Activated T-helper 1 cell treated with anti-CD3 and anti-CD28 coated beads, Interleukin-12 subunit alpha, Interleukin-12 subunit beta, Interleukin-2, Interleukin-4 antibody, amounts not matched to agents 30 ng/mL and 10 ng/mL and 1 ng/mL, durations not matched to agents 14 hours and 24 hours and 36 hours (primary cell): ENCODE data around the gene FNTB. TPM values are rescaled to one million over a fixed set of nuclear protein-coding genes. Genes with fewer than 3 reads are reported as not detected.

Source experiments
- DNase-seq: peaks from one replicate; pipeline ENCODE4 v3.0.0; 2021; ENCODE audit warnings: low spot score
- H3K27ac Mint-ChIP-seq: one replicate; pipeline ENCODE4 v1.8.0; 2021; ENCODE audit warnings: mild to moderate bottlenecking, mixed read lengths
- H3K27me3 Mint-ChIP-seq: one replicate; pipeline ENCODE4 v1.8.0; 2022; ENCODE audit warnings: mild to moderate bottlenecking, moderate library complexity, mixed read lengths; ENCODE audit not compliant: insufficient read depth
- H3K36me3 Mint-ChIP-seq: one replicate; pipeline ENCODE4 v1.8.0; 2021; ENCODE audit warnings: low read depth, mixed read lengths
- H3K4me1 Mint-ChIP-seq: one replicate; pipeline ENCODE4 v1.8.0; 2021; ENCODE audit warnings: low read depth, mixed read lengths
- H3K4me3 Mint-ChIP-seq: one replicate; pipeline ENCODE4 v1.8.0; 2021; ENCODE audit warnings: mild to moderate bottlenecking, moderate library complexity, mixed read lengths
- H3K9me3 Mint-ChIP-seq: one replicate; pipeline ENCODE4 v1.8.0; 2021; ENCODE audit warnings: mixed read lengths
- intact Hi-C: fragments of 100-400 bp; cut with micrococcal nuclease; formaldehyde crosslinking; loops from one replicate; pipeline ENCODE4 v1.15.1; 2024
- total RNA-seq: library from RNA; stranded (reverse); gene quantifications from 2 replicates; pipeline ENCODE4 v1.2.3, GENCODE V29; 2022

FNTB gene
- total RNA-seq, 1 donor from 2014 or later = 17.8 TPM

DNA sequence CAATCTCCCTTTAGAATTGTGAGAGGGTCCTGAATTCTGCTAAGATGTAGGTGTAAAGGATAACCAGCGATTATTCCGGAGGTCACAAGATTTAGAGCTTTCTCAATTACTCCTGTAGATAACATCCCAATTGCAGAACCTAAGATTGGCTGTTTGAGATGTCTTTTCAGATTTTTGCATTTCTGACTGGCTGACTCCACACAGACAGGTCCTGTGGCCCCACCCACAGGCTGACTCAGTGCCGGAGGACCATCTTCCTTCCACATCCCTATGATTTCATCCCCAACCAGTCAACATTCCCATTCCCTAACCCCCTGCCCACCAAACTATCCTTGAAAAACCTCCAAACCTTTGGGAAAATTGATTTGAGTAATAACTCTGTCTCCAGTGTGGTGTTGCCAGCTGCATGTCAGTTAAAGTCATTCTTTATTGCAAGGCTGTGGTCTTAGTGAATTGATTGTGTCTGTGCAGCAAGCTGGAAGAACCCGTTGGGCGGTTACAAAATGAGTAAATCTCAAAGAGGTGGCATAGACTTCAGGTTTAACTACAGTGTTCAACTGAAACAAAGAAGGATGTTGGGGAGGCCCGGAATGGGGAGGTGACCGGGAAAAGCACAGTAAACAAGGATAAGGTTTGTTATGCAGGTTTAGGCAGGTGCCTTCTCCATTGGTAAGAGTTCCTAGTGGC is 10.6 kb downstream of the FNTB start:
- Mint-ChIP-seq H3K36me3 (no peaks in the 10 kb centered on the region), H3K27me3 (no peaks in the 10 kb centered on the region), H3K4me1 (peaks cover 26% of the 10 kb centered on the region), H3K4me3 (no peak overlapping the region), H3K27ac (no peak overlapping the region), H3K9me3 (no peaks in the 10 kb centered on the region)
- DNase-seq = no peak
- intact Hi-C loops = no loop called here

DNA sequence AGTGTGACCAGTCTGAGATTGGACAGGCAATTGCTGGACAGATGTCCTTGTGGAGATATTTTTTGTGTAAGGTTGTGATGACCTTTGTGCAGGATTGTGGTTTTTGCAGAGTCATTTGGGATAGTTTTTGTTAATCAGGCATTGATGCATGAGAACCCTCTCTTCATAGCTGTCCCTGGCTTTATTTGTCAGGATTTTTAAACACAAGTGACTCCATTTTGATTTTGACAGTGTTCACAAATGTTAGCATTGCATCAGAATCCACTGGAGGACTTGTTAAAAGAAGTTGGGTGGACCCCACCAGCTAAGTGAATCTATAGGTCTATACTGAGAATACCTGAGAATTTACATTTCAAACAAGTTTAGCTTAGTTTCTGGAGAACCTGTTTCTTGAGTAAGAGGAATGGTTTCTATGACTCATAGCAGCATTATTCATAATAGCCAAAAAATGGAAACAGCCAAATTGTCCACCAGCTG is 11.8 kb downstream of the FNTB start:
- Mint-ChIP-seq H3K36me3 (no peaks in the 10 kb centered on the region), H3K4me1 (peaks cover 33% of the 10 kb centered on the region), H3K27ac (peak overlapping the region; percentile 37), H3K4me3 (no peak overlapping the region), H3K9me3 (no peaks in the 10 kb centered on the region), H3K27me3 (no peaks in the 10 kb centered on the region)
- intact Hi-C loops = loop anchor here (1.0 kb wide), 1 partner anchor 11 kb away; no protein-coding TSS in a partner anchor
- DNase-seq = no peak

DNA sequence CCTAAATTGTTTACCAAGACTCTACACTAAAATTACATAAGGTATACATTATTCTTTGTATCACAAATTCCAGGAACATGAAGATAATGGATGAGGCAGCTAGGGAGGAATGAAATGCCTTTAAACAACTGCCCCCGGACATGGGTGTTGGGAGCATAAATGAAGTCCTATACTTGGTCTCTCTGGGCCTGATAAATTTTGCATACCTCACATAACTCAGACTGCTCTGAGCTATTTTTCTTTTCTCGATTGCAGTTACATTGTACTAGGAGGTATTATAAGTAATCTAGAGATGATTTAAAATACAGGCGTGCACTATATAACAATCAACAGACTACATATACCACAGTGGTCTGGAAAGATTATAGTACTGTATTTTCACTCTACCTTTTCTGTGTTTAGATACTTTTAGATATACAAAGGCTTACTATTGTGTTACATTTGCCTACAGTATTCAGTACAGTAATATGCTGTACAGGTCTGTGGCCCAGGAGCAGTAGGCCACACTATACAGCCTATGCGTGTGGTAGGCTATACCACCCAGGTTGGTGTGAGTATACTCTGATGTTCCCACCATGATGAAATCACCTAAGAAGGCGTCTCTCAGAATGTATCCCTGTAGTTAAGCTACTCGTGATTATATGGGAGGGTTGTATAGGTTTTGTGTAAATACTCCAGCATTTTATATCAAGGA is 14.3 kb downstream of the FNTB start:
- H3K4me3 Mint-ChIP-seq = no peak overlapping the region
- DNase-seq = no peak
- no peaks in the 10 kb centered on the region for H3K27me3 Mint-ChIP-seq
- peaks cover 5% of the 10 kb centered on the region for H3K36me3 Mint-ChIP-seq
- H3K9me3 Mint-ChIP-seq = no peaks in the 10 kb centered on the region
- intact Hi-C loops = no loop called here
- H3K4me1 Mint-ChIP-seq = peaks cover 46% of the 10 kb centered on the region
- no peak overlapping the region for H3K27ac Mint-ChIP-seq

DNA sequence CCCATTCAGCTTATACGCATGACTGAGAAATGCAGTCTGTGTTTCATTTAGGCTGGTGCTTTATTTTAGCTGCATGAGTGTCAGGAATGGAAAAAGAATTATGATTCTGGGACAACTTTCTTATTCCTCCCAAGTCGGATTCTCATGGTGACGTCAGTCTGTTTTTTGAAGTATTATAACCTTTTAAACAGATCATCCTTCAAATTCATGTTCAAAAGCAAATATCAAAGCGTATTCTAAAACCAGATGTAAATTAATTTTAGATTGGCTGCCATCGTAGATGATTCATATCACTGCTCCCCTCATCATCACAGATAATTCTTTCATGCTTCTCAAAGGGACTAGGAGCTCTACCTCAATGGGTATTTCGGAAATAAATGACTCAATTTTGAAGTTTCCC is 15.0 kb downstream of the FNTB start:
- DNase-seq = no peak
- H3K27ac Mint-ChIP-seq = peak overlapping the region; percentile 6

DNA sequence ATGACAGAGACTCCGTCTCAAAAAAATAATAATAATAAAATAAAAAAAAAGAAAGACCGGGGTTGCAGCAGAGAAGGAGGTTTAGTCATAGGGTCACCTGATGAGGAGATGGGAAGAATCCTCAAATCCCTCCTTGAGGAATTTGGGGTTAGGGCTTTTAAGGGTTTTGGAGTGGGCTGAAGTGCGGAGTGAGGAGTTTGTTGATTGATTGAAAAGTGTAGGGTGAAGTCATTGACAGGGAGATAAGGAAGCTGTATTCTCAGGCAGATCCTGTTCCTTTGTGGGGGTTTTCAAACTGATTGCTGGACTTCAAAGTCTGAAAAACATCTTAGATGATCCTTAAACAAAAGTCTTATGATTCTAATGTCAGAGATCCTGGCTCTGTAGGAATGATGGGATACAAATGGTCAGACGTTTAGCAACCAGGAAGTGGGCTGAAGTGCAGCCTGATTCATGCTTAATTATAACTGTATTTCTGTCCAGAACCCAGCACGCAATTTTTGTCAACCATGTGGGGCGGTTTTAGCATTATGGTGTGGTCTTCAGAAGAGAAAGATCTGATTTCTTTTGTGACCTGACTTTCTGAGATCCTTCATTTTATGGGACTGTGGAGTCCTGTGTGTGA is 16.0 kb downstream of the FNTB start:
- Mint-ChIP-seq H3K36me3 (peaks cover 6% of the 10 kb centered on the region), H3K9me3 (no peaks in the 10 kb centered on the region), H3K4me1 (peaks cover 40% of the 10 kb centered on the region), H3K27ac (peak overlapping the region; percentile 79), H3K4me3 (no peak overlapping the region), H3K27me3 (no peaks in the 10 kb centered on the region)
- no peak for DNase-seq
- intact Hi-C loops = loop anchor here (1.0 to 2.0 kb wide), 4 partner anchors 15 to 284 kb away; partner anchors contain the start of gene MAX

More for the DNA sequence above, 15.0 kb downstream of the FNTB start:
- Mint-ChIP-seq H3K4me1 (peaks cover 46% of the 10 kb centered on the region), H3K36me3 (peaks cover 6% of the 10 kb centered on the region), H3K27me3 (no peaks in the 10 kb centered on the region), H3K4me3 (no peak overlapping the region), H3K9me3 (no peaks in the 10 kb centered on the region)
- intact Hi-C loops = loop anchor here (2.0 kb wide), 1 partner anchor 285 kb away; no protein-coding TSS in a partner anchor

DNA sequence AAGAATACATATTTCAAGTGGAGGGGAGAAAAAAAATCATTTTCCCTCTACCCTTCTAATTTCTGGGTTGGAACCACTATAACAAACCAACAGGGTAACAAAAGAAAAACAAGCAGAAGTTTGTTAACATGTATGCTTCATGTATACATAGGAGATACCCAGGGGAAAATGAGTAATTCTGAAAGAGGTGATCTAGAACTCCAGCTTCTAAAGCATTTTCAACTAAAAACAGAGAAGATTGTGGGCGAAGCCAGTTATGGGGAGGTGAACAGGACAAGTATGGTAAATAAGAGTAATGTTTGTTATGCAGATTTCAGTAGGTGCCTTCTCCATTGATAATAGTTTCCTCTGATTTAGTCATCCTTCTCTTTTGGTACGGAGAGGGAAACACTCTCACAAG is 16.7 kb downstream of the FNTB start:
- intact Hi-C loops = loop anchor here (1.0 to 2.0 kb wide), 4 partner anchors 16 to 283 kb away; partner anchors contain the start of gene MAX
- H3K4me1 Mint-ChIP-seq = peaks cover 39% of the 10 kb centered on the region
- H3K4me3 Mint-ChIP-seq = no peak overlapping the region
- no peaks in the 10 kb centered on the region for H3K27me3 Mint-ChIP-seq
- no peak for DNase-seq
- H3K36me3 Mint-ChIP-seq = peaks cover 8% of the 10 kb centered on the region
- no peaks in the 10 kb centered on the region for H3K9me3 Mint-ChIP-seq
- H3K27ac Mint-ChIP-seq = peak overlapping the region; percentile 79

DNA sequence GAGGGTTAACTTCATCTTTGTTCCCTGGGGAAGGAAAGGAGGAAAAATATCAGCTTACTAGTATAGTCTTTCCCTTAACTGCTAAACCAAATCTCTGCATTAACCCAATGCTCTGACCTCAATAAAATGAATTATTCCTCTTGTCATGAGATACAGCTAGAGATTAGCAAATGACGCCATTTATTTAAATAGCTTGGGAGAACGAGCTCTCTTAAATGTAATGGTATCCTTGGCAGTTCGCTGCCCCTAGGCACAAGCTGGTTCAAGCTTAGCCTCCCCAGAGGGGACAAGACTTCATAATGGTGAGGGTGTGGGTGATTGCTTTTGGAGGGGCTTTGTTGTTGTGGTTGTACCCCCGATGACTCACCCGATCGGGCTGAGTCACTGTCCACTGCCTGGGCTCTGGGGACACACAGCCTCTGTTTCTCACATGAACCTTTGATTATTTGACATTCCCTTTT is 19.6 kb downstream of the FNTB start:
- no peak overlapping the region for H3K27ac Mint-ChIP-seq

DNA sequence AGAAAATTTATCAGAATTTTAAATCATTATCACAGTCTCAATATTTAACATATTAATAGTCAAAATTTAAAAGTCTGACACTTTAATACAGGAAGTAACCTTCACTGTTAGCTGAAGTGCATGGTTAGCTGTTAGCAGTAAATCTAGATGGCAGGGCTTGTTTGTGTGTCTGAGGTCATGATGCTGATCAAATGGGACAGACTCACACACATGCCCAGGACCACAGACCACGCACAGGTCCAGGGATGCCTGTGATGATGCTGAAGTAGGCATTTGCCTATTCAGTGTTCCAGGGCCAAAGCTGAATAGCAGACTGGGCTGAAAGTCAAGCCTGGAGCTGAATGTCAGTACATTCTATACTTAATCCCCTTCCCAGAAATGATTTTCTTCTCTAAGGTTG is 20.5 kb downstream of the FNTB start:
- intact Hi-C loops = no loop called here
- Mint-ChIP-seq H3K9me3 (no peaks in the 10 kb centered on the region), H3K4me1 (peaks cover 33% of the 10 kb centered on the region), H3K27ac (no peak overlapping the region), H3K27me3 (no peaks in the 10 kb centered on the region), H3K36me3 (peaks cover 18% of the 10 kb centered on the region), H3K4me3 (no peak overlapping the region)
- DNase-seq = no peak

More for the DNA sequence above, 19.6 kb downstream of the FNTB start:
- no peak for DNase-seq
- no peaks in the 10 kb centered on the region for H3K9me3 Mint-ChIP-seq
- peaks cover 33% of the 10 kb centered on the region for H3K4me1 Mint-ChIP-seq
- H3K4me3 Mint-ChIP-seq = no peak overlapping the region
- peaks cover 18% of the 10 kb centered on the region for H3K36me3 Mint-ChIP-seq
- intact Hi-C loops = no loop called here
- H3K27me3 Mint-ChIP-seq = no peaks in the 10 kb centered on the region

DNA sequence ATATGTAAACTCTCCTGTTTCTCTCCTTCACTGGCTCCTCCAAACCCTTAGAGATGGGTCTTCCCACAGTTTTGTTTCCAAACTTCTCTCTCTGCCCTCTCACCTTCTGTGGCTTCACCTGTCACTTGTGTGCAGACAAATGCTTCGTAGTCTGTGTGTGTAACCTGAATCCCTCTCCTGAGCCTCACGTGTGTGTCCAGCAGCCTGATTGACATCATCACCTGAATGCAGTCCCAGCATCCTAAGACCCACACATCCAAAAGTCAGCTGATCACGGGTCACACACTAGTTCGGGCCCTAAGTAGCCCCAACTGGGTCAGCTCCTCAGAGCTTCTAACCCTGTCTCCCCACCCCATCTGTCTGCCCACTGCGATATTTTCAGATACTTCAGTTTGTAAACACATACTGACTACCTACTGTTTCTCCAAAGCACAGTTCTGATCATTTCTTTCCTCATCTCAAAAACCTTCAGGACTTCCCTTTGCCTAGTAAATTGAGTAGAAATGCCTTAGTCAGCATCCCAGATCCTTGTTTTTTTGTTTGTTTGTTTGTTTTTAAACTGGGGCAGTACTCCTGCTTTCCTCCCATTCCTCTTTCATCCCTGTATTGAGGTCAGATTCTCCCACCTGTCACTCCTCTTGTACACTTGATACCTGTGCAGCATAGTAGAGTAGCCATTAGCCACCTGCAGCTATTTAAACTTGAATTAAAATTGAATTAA is 23.7 kb downstream of the FNTB start:
- peaks cover 24% of the 10 kb centered on the region for H3K36me3 Mint-ChIP-seq
- no peak for DNase-seq
- H3K27ac Mint-ChIP-seq = no peak overlapping the region
- peak overlapping the region; percentile 13 for H3K4me3 Mint-ChIP-seq
- H3K9me3 Mint-ChIP-seq = no peaks in the 10 kb centered on the region
- intact Hi-C loops = no loop called here
- H3K4me1 Mint-ChIP-seq = peaks cover 10% of the 10 kb centered on the region
- no peaks in the 10 kb centered on the region for H3K27me3 Mint-ChIP-seq

DNA sequence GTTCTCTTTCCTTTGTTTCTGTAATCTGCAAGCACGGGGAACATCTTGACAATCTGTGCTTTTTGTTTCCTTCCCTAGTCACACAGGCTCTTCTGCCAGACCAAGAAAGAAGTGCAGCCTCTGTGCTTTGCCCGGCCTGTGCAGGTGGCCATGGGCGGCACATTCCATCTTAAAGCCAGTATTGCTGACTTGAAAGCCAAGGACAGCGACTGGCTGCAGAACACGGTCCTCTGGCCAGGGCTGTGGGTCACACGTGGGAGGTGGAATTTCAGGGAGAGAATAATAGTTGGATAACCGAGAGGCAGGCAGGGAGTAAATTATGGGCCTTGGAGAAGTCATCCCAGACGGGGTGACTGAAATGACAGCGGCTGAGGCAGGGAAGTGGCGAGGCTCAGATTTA is 24.8 kb downstream of the FNTB start:
- no peak overlapping the region for H3K27ac Mint-ChIP-seq
- no peak overlapping the region for H3K4me3 Mint-ChIP-seq
- intact Hi-C loops = no loop called here
- no peaks in the 10 kb centered on the region for H3K27me3 Mint-ChIP-seq
- DNase-seq = no peak
- H3K9me3 Mint-ChIP-seq = no peaks in the 10 kb centered on the region
- peaks cover 24% of the 10 kb centered on the region for H3K36me3 Mint-ChIP-seq
- peaks cover 7% of the 10 kb centered on the region for H3K4me1 Mint-ChIP-seq

DNA sequence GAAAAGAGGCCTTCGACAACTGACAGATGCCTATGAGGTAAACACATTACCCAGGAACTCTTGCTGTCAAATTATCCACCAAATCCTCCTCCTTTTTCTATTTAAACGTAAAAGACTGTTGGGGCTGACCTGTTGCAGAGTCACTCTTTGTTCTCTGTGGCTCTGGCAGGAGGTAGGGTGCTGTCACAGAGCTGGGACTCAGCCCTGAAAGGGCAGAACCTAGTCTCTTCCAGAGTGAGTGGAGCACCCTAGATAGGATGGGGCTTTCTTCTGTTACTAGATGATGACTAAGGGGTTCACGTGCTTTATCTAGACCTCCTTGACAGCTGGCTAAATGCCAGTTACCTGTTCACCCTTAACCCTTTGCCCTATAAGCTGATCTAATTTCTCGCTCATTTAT is 25.7 kb downstream of the FNTB start:
- DNase-seq = no peak
- intact Hi-C loops = no loop called here
- Mint-ChIP-seq H3K27ac (no peak overlapping the region), H3K4me1 (peaks cover 7% of the 10 kb centered on the region), H3K36me3 (peaks cover 26% of the 10 kb centered on the region), H3K9me3 (no peaks in the 10 kb centered on the region), H3K27me3 (no peaks in the 10 kb centered on the region), H3K4me3 (no peak overlapping the region)

DNA sequence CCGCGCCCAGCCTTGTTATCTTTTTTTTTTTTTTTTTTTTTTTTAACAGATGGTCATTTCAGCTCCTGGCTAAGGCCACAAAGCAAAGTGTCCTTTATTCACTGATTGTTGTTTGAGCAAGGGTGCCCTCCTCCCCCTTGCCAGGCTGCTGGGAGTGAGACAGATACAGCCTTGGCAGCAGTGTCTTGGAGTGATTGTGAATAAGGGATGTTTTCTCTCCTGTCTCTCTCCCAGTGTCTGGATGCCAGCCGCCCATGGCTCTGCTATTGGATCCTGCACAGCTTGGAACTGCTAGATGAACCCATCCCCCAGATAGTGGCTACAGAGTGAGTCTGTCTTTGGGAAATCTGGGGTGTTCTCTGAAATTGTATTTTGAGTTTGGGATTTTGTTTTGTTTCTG is 28.7 kb downstream of the FNTB start:
- peaks cover 14% of the 10 kb centered on the region for H3K36me3 Mint-ChIP-seq
- intact Hi-C loops = no loop called here
- H3K4me3 Mint-ChIP-seq = no peak overlapping the region
- no peaks in the 10 kb centered on the region for H3K27me3 Mint-ChIP-seq
- no peaks in the 10 kb centered on the region for H3K9me3 Mint-ChIP-seq
- no peaks in the 10 kb centered on the region for H3K4me1 Mint-ChIP-seq
- no peak for DNase-seq
- no peak overlapping the region for H3K27ac Mint-ChIP-seq
